Measurements from ENCODE around the gene IQGAP1.

GRCh38 chr15:90349821-90350220 lies 38.2 kb upstream of the IQGAP1 start:
- no peak for TF ChIP-seq CTCF (IDR thresholded peaks at IDR 0.05)
- TF ChIP-seq POLR2A (IDR thresholded peaks at IDR 0.05): no peak
